ENCODE data around the gene SLC24A5. TPM values are rescaled to one million over a fixed set of nuclear protein-coding genes. Genes with fewer than 3 reads are reported as not detected.

Gene SLC24A5
- total RNA-seq, 1 donor, result not detected

DNA sequence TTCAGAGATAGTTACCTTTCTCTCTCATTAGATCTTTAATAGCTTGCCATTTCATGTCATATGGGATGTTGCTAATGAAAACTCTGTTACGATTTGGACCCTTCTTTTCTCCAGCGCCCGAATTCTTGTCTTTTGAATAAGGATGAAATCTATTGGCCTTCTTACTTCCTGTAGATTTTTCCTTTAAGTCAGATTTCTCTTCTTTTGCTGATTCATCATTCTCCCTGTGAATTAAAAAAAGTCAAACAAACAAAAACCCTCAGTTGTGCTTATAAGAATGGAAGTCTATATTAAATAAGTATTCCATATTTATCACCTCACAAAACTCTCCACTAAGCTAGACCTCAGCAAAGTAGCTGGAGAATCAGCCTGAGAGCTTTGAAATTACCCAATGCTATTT lies 47.8 kb downstream of the SLC24A5 start:
- no peak overlapping the region for H3K4me3 ChIP-seq (ENCODE audit: insufficient read depth, low read length)
- H3K27ac ChIP-seq (ENCODE audit: low read depth, low read length), result no peak overlapping the region
- no peak overlapping the region for H3K4me2 ChIP-seq (ENCODE audit: insufficient read depth, low read length)
- no peaks in the 10 kb centered on the region for H3K36me3 ChIP-seq (ENCODE audit: insufficient read depth, low read length)
- DNase-seq (ENCODE audit: insufficient read length, low spot score, missing footprints), result no peak
- H3K27me3 ChIP-seq (ENCODE audit: insufficient read depth, low read length), result no peaks in the 10 kb centered on the region
- H3K79me2 ChIP-seq (ENCODE audit: insufficient read depth, low read length), result peaks cover 19% of the 10 kb centered on the region
- no peak for TF ChIP-seq CTCF (IDR thresholded peaks at IDR 0.05; ENCODE audit: extremely low read depth, low read depth, low read length)
- no peaks in the 10 kb centered on the region for H3K9me3 ChIP-seq (ENCODE audit: low read depth, low read length)
- no peaks in the 10 kb centered on the region for H3K4me1 ChIP-seq (ENCODE audit: insufficient read depth, low read length)
- no peak overlapping the region for H2AFZ ChIP-seq (ENCODE audit: low read length)
- no peaks in the 10 kb centered on the region for H4K20me1 ChIP-seq (ENCODE audit: insufficient read depth, low read length)

- Histone ChIP-seq H2AFZ (ENCODE audit: low read length) (no peak overlapping the region), H3K4me2 (ENCODE audit: insufficient read depth, low read length) (no peak overlapping the region), H4K20me1 (ENCODE audit: insufficient read depth, low read length) (no peaks in the 10 kb centered on the region), H3K27ac (ENCODE audit: low read depth, low read length) (no peak overlapping the region), H3K36me3 (ENCODE audit: insufficient read depth, low read length) (no peaks in the 10 kb centered on the region), H3K4me3 (ENCODE audit: insufficient read depth, low read length) (no peak overlapping the region), H3K4me1 (ENCODE audit: insufficient read depth, low read length) (no peaks in the 10 kb centered on the region), H3K79me2 (ENCODE audit: insufficient read depth, low read length) (peaks cover 40% of the 10 kb centered on the region), H3K9me3 (ENCODE audit: low read depth, low read length) (no peaks in the 10 kb centered on the region), H3K27me3 (ENCODE audit: insufficient read depth, low read length) (no peaks in the 10 kb centered on the region)
- no peak for TF ChIP-seq CTCF (IDR thresholded peaks at IDR 0.05; ENCODE audit: extremely low read depth, low read depth, low read length)
- no peak for DNase-seq (ENCODE audit: insufficient read length, low spot score, missing footprints)
These were observed 50.2 kb downstream of the SLC24A5 start for GRCh38 chr15:48170981-48171380.

DNA sequence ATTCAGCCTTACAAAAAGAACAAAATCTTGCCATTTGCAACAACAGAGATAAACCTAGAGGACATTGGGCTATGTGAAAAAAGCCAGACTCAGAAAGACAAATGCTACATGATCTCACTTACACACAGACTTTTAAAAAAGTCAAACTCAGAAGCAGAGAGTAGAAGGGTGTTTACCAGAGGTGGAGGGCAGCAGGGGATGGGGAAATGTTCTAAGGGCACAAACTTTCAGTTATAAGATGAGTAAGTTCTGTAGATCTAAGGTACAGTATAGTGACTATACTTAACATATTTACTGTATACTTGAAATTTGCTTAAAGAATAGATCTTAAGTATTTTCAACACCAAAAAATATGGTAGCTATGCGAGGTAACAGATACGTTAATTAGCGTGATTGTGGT lies 54.3 kb downstream of the SLC24A5 start:
- no peak for DNase-seq (ENCODE audit: insufficient read length, low spot score, missing footprints)
- H4K20me1 ChIP-seq (ENCODE audit: insufficient read depth, low read length), result no peaks in the 10 kb centered on the region
- no peak overlapping the region for H3K4me2 ChIP-seq (ENCODE audit: insufficient read depth, low read length)
- TF ChIP-seq CTCF (IDR thresholded peaks at IDR 0.05; ENCODE audit: extremely low read depth, low read depth, low read length), result no peak
- H3K27me3 ChIP-seq (ENCODE audit: insufficient read depth, low read length), result no peaks in the 10 kb centered on the region
- no peak overlapping the region for H3K27ac ChIP-seq (ENCODE audit: low read depth, low read length)
- peaks cover 46% of the 10 kb centered on the region for H3K79me2 ChIP-seq (ENCODE audit: insufficient read depth, low read length)
- no peaks in the 10 kb centered on the region for H3K36me3 ChIP-seq (ENCODE audit: insufficient read depth, low read length)
- H2AFZ ChIP-seq (ENCODE audit: low read length), result no peak overlapping the region
- H3K4me3 ChIP-seq (ENCODE audit: insufficient read depth, low read length), result no peak overlapping the region
- no peaks in the 10 kb centered on the region for H3K9me3 ChIP-seq (ENCODE audit: low read depth, low read length)
- no peaks in the 10 kb centered on the region for H3K4me1 ChIP-seq (ENCODE audit: insufficient read depth, low read length)

DNA sequence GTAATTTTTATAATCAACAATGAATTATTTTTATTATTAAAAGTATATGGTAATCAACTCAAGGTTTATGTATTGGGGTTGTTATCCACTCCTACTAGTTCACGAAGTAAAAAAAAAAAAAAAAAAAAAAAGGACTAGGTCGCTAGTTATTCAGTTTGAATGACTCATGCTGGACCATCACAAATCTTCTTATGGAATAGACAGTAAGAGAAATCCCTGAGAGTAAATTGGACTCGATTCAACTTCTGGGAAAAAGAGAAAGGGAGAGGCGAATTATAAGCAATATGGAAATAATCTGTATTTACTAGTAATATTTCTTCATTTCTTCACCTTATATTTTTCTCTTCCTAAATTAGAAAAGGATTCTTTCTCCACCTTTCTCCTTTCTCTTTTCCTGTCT lies 55.3 kb downstream of the SLC24A5 start:
- Histone ChIP-seq H2AFZ (ENCODE audit: low read length) (no peak overlapping the region), H3K4me3 (ENCODE audit: insufficient read depth, low read length) (no peak overlapping the region), H3K4me1 (ENCODE audit: insufficient read depth, low read length) (no peaks in the 10 kb centered on the region), H3K27ac (ENCODE audit: low read depth, low read length) (no peak overlapping the region), H3K36me3 (ENCODE audit: insufficient read depth, low read length) (no peaks in the 10 kb centered on the region), H3K9me3 (ENCODE audit: low read depth, low read length) (no peaks in the 10 kb centered on the region), H3K79me2 (ENCODE audit: insufficient read depth, low read length) (peaks cover 39% of the 10 kb centered on the region), H4K20me1 (ENCODE audit: insufficient read depth, low read length) (no peaks in the 10 kb centered on the region), H3K4me2 (ENCODE audit: insufficient read depth, low read length) (no peak overlapping the region), H3K27me3 (ENCODE audit: insufficient read depth, low read length) (no peaks in the 10 kb centered on the region)
- DNase-seq (ENCODE audit: insufficient read length, low spot score, missing footprints), result no peak
- TF ChIP-seq CTCF (IDR thresholded peaks at IDR 0.05; ENCODE audit: extremely low read depth, low read depth, low read length), result no peak

Measured in osteoblast (primary cell).